CD4-positive, alpha-beta T cell treated with Interleukin-12 subunit alpha and Interleukin-12 subunit beta, for 1 hour (primary cell): Measurements from ENCODE around the gene RELA.
A peak's percentile ranks its signal among the peaks of the same experiment; 100 is the strongest.
"Not testable (repeated sequence)": the region's sequence is repeated elsewhere in the genome, so short reads cannot be mapped to it uniquely, and the experiment has no call there.

Source experiments
- DNase-seq: peaks from one replicate; pipeline ENCODE4 v3.0.0-alpha.2; 2020

RELA gene

GRCh38 chr11:65646958-65647701 lies 15.6 kb downstream of the RELA start:
- DNase-seq, result no peak

- no peak for DNase-seq
Observed at GRCh38 chr11:65646288-65646957, 16.3 kb downstream of the RELA start.

GRCh38 chr11:65645710-65646109 lies 17.0 kb downstream of the RELA start:
- no peak for DNase-seq

GRCh38 chr11:65644837-65645236 lies 17.9 kb downstream of the RELA start:
- no peak for DNase-seq

GRCh38 chr11:65643971-65644370 lies 18.7 kb downstream of the RELA start:
- DNase-seq, result no peak

- DNase-seq, result no peak
Observed at GRCh38 chr11:65642014-65642671, 20.6 kb downstream of the RELA start.

- no peak for DNase-seq
Observed at GRCh38 chr11:65641297-65642013, 21.3 kb downstream of the RELA start.

GRCh38 chr11:65640483-65641296 lies 22.0 kb downstream of the RELA start:
- peak; percentile 58 for DNase-seq

GRCh38 chr11:65639623-65640482 lies 22.9 kb downstream of the RELA start:
- peak; percentile 86 for DNase-seq

GRCh38 chr11:65639228-65639597 lies 23.5 kb downstream of the RELA start:
- DNase-seq, result not testable (repeated sequence)

GRCh38 chr11:65637794-65638419 lies 24.8 kb downstream of the RELA start, which contains the start of gene SIPA1:
Gene SIPA1, plus strand, starts transcription at chr11:65638101. Its CDS starts 2,821 bp downstream, at chr11:65640922.
- DNase-seq, result peak; percentile 79

- no peak for DNase-seq
Observed at GRCh38 chr11:65637032-65637557, 25.6 kb downstream of the RELA start.

- DNase-seq, result no peak
Observed at GRCh38 chr11:65636108-65637031, 26.3 kb downstream of the RELA start.

- no peak for DNase-seq
Observed at GRCh38 chr11:65634905-65635731, 27.6 kb downstream of the RELA start.

GRCh38 chr11:65634440-65634839 lies 28.3 kb downstream of the RELA start:
- DNase-seq, result no peak

- DNase-seq, result no peak
Observed at GRCh38 chr11:65634109-65634436, 28.6 kb downstream of the RELA start.

- no peak for DNase-seq
Observed at GRCh38 chr11:65633390-65634108, 29.2 kb downstream of the RELA start.

- DNase-seq, result no peak
Observed at GRCh38 chr11:65630215-65630614, 32.5 kb downstream of the RELA start.
